ENCODE results near the gene UVRAG.

UVRAG gene

GRCh38 chr11:75784506-75784905 lies 30.5 kb upstream of the UVRAG start:
- DNase-seq, result no peak

- no peak for DNase-seq
These were observed 29.8 kb upstream of the UVRAG start for GRCh38 chr11:75785187-75785586.

- DNase-seq, result no peak
These were observed 28.8 kb upstream of the UVRAG start for GRCh38 chr11:75786101-75786736.

- DNase-seq, result no peak
These were observed 25.5 kb upstream of the UVRAG start for GRCh38 chr11:75789521-75789920.

- DNase-seq, result no peak
These were observed 24.0 kb upstream of the UVRAG start for GRCh38 chr11:75790986-75791385.

GRCh38 chr11:75792127-75792731 lies 22.8 kb upstream of the UVRAG start:
- no peak for DNase-seq

- no peak for DNase-seq
These were observed 21.8 kb upstream of the UVRAG start for GRCh38 chr11:75792997-75793800.

- no peak for DNase-seq
These were observed 21.0 kb upstream of the UVRAG start for GRCh38 chr11:75793966-75794365.

- no peak for DNase-seq
These were observed 19.5 kb upstream of the UVRAG start for GRCh38 chr11:75795276-75796090.

GRCh38 chr11:75796091-75796435 lies 18.9 kb upstream of the UVRAG start:
- DNase-seq, result no peak

GRCh38 chr11:75797116-75797515 lies 17.9 kb upstream of the UVRAG start:
- DNase-seq, result no peak

GRCh38 chr11:75797792-75798191 lies 17.2 kb upstream of the UVRAG start:
- no peak for DNase-seq

GRCh38 chr11:75800136-75800675 lies 14.8 kb upstream of the UVRAG start:
- no peak for DNase-seq

- DNase-seq, result no peak
These were observed 14.2 kb upstream of the UVRAG start for GRCh38 chr11:75800728-75801361.

GRCh38 chr11:75801362-75802020 lies 13.5 kb upstream of the UVRAG start:
- DNase-seq, result no peak

- no peak for DNase-seq
These were observed 12.7 kb upstream of the UVRAG start for GRCh38 chr11:75802021-75802912.

GRCh38 chr11:75802913-75803820 lies 11.8 kb upstream of the UVRAG start:
- peak in 1 of 2 experiments; percentile 50 for DNase-seq

GRCh38 chr11:75809111-75809510 lies 5.9 kb upstream of the UVRAG start:
- DNase-seq, result no peak

- no peak for DNase-seq
These were observed 5.0 kb upstream of the UVRAG start for GRCh38 chr11:75809991-75810390.

Data from cerebellar nuclear complex (tissue), 1 donor.